DND-41 (cell line): Measurements from ENCODE around the gene AK1.

Experiments
- ATAC-seq: fragments of 200-7000 bp; cut with Tn5 transposase; 3 replicates; pipeline ENCODE4 v1.9.1; 2021; ENCODE audit warnings: low read depth; ENCODE audit not compliant: insufficient read depth
- DNase-seq: peaks from one replicate; pipeline ENCODE4 v3.0.0-alpha.2; 2020
- H2AFZ ChIP-seq: 2 replicates; pipeline ENCODE4 v1.6.0; 2012; ENCODE audit warnings: low read depth, low read length
- H3K27ac ChIP-seq: 2 replicates; pipeline ENCODE4 v1.5.1; 2012; ENCODE audit warnings: low read length, inconsistent platforms
- H3K27me3 ChIP-seq: fragments of 200-600 bp; sonication (generic); 2 replicates; pipeline ENCODE4 v1.6.0; 2012; ENCODE audit warnings: low read length, mild to moderate bottlenecking, inconsistent platforms; ENCODE audit not compliant: insufficient read depth, poor library complexity
- H3K36me3 ChIP-seq: 2 replicates; pipeline ENCODE4 v1.5.1; 2012; ENCODE audit warnings: low read length, inconsistent platforms; ENCODE audit not compliant: insufficient read depth
- H3K4me1 ChIP-seq: 2 replicates; pipeline ENCODE4 v1.5.1; 2012; ENCODE audit warnings: mild to moderate bottlenecking, low read length; ENCODE audit not compliant: insufficient read depth
- H3K4me2 ChIP-seq: 2 replicates; pipeline ENCODE4 v1.6.0; 2012; ENCODE audit warnings: mild to moderate bottlenecking, moderate library complexity, low read length, inconsistent platforms; ENCODE audit not compliant: insufficient read depth
- H3K4me3 ChIP-seq, 2 experiments: fragments of 200-600 bp in 1 of 2; shearing (Covaris generic) in 1 of 2; 2 replicates each; pipeline ENCODE4 v1.5.1; 2012 to 2016; ENCODE audit warnings: inconsistent platforms in 2 of 2, low read length in 2 of 2, mild to moderate bottlenecking in 2 of 2, low read depth in 1 of 2, moderate library complexity in 1 of 2
- H3K79me2 ChIP-seq: 2 replicates; pipeline ENCODE4 v1.6.0; 2012; ENCODE audit warnings: low read length, inconsistent platforms; ENCODE audit not compliant: insufficient read depth
- H3K9ac ChIP-seq: 2 replicates; pipeline ENCODE4 v1.6.0; 2012; ENCODE audit warnings: low read depth, mild to moderate bottlenecking, inconsistent platforms, low read length, moderate library complexity
- H3K9me3 ChIP-seq: 2 replicates; pipeline ENCODE4 v1.5.1; 2012; ENCODE audit warnings: low read length, moderate library complexity, mild to moderate bottlenecking, inconsistent platforms; ENCODE audit not compliant: insufficient read depth, severe bottlenecking
- H4K20me1 ChIP-seq: 2 replicates; pipeline ENCODE4 v1.6.0; 2012; ENCODE audit warnings: low read length; ENCODE audit not compliant: insufficient read depth
- CTCF ChIP-seq: IDR thresholded peaks from 2 replicates; pipeline ENCODE4 v1.5.1; 2012; ENCODE audit warnings: borderline replicate concordance, low read length, moderate library complexity, mild to moderate bottlenecking; ENCODE audit not compliant: poor library complexity, severe bottlenecking; ENCODE audit errors: extremely low read depth
- EZH2 ChIP-seq: IDR thresholded peaks from 3 replicates; pipeline ENCODE4 v1.6.1; 2012; ENCODE audit warnings: borderline replicate concordance, low read depth, mild to moderate bottlenecking, moderate library complexity, low read length, inconsistent platforms; ENCODE audit not compliant: severe bottlenecking

The AK1 gene

GRCh38 chr9:127855522-127855921, 22.0 kb downstream of the AK1 start:
- DNase-seq = no peak
- Histone ChIP-seq H3K9me3 (no peaks in the 10 kb centered on the region), H3K27me3 (no peaks in the 10 kb centered on the region), H2AFZ (no peak overlapping the region), H3K27ac (no peak overlapping the region), H3K36me3 (no peaks in the 10 kb centered on the region), H3K4me1 (no peaks in the 10 kb centered on the region), H4K20me1 (no peaks in the 10 kb centered on the region), H3K9ac (no peak overlapping the region), H3K4me3 (no peak overlapping the region), H3K79me2 (no peaks in the 10 kb centered on the region), H3K4me2 (no peak overlapping the region)
- TF ChIP-seq CTCF (no peak), EZH2 (no peak)
- no peak for ATAC-seq

- no peak for ATAC-seq
- no peak overlapping the region for H3K4me2 ChIP-seq
- no peaks in the 10 kb centered on the region for H3K36me3 ChIP-seq
- H3K4me1 ChIP-seq = no peaks in the 10 kb centered on the region
- no peak for TF ChIP-seq CTCF
- no peak for TF ChIP-seq EZH2
- H4K20me1 ChIP-seq = no peaks in the 10 kb centered on the region
- H3K9ac ChIP-seq = no peak overlapping the region
- no peak overlapping the region for H3K4me3 ChIP-seq
- H3K9me3 ChIP-seq = no peaks in the 10 kb centered on the region
- no peak overlapping the region for H2AFZ ChIP-seq
- H3K27ac ChIP-seq = no peak overlapping the region
- H3K79me2 ChIP-seq = no peaks in the 10 kb centered on the region
- no peaks in the 10 kb centered on the region for H3K27me3 ChIP-seq
- DNase-seq = no peak
Observed at GRCh38 chr9:127854960-127855359, 22.5 kb downstream of the AK1 start.

GRCh38 chr9:127854184-127854806, 23.2 kb downstream of the AK1 start, which contains the start of gene ENG:
ENG (minus strand) TSS chr9:127854658; CDS start chr9:127854355, 303 bp downstream.
- Histone ChIP-seq H3K27ac (no peak within 1 kb of the TSS), H2AFZ (no peak within 1 kb of the TSS), H3K79me2 (no peaks in the 10 kb centered on the region), H3K4me2 (no peak within 1 kb of the TSS), H3K4me1 (no peaks in the 10 kb centered on the region), H3K27me3 (no peaks in the 10 kb centered on the region), H3K4me3 (no peak within 1 kb of the TSS), H3K36me3 (no peaks in the 10 kb centered on the region), H4K20me1 (no peaks in the 10 kb centered on the region), H3K9me3 (peaks cover 6% of the 10 kb centered on the region), H3K9ac (no peak within 1 kb of the TSS)
- no peak for TF ChIP-seq EZH2
- no peak for TF ChIP-seq CTCF
- ATAC-seq (no peak), DNase-seq (no peak)
